ENCODE data around the gene PRKG1.
"Not testable (repeated sequence)": the region's sequence is repeated elsewhere in the genome, so short reads cannot be mapped to it uniquely, and the experiment has no call there.

The PRKG1 gene

GRCh38 chr10:51270936-51271530 lies 196.7 kb downstream of the PRKG1 start:
- DNase-seq (ENCODE audit: low spot score) = no peak

DNA sequence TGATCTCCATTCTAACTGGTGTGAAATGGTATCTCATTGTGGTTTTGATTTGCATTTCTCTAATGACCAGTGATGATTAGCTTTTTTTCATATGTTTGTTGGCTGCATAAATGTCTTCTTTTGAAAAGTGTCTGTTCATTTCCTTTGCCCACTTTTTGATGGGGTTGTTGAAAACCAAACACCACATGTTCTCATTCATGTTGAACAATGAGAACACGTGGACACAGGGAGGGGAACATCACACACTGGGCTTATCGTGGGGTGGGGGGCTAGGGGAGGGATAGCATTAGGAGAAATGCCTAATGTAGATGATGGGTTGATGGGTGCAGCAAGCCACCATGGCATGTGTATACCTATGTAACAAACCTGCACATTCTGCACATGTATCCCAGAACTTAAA lies 197.8 kb downstream of the PRKG1 start:
- DNase-seq (ENCODE audit: low spot score) = not testable (repeated sequence)

DNA sequence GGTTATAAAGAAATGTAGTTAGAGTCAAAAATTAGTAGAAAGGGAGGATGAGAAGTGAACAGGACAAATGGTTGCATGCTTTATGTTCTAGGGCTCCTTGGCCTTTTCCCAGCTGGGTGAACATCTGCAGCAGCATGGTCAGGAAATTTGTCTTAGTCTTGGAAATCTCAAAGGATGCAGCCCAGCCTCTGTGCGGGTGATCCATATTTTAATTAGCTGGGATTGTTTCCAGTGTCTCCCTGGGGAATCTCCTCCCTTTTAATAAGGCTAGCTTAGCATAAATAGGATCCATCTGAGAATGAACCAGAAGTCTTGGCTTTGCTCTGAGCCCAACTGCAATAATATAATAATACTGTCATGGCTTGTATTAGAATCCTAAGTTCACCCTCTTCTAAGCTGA lies 198.3 kb downstream of the PRKG1 start:
- no peak for DNase-seq (ENCODE audit: low spot score)

GRCh38 chr10:51273574-51273973 lies 199.3 kb downstream of the PRKG1 start:
- no peak for DNase-seq (ENCODE audit: low spot score)

- not testable (repeated sequence) for DNase-seq (ENCODE audit: low spot score)
Observed at GRCh38 chr10:51276097-51276496, 201.8 kb downstream of the PRKG1 start.

GRCh38 chr10:51281387-51281786 lies 207.1 kb downstream of the PRKG1 start:
- not testable (repeated sequence) for DNase-seq (ENCODE audit: low spot score)

DNA sequence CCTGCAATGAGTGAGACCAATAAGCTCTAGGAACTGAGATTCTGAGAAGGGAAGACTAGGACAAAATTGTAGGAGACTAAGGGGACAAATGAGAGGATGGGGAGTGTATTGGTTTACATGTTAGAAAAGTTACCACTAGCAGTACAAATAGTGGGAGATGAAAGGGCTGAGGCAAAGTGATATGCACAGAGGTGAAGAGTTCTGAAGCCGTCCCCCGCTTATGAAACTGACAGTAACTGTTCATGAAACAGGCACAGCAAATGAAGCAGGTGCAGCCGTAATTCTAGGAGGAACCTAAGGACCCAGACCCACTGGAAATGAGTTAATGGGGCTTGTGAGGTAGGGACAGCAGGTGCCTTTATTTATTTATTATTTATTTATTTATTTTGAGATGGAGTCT lies 211.3 kb downstream of the PRKG1 start:
- DNase-seq (ENCODE audit: low spot score) = no peak

DNA sequence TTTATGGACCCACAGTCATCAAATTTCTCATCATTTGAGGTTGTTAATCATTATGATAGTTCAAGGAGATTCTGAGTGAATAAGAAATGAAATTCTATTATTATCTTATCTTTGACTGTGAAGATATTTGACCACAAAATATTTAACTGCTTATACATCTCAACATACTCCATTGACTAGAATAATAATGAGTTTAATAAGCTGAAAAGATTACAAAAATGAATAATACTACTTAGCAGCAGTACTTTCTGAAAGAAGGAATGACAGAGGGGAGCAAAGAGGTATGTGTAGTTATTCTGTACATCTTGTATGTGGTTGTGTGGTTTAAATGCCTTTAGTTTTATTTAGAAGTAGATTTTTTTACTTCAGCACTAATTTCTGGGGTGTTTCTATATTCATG lies 214.2 kb downstream of the PRKG1 start:
- DNase-seq (ENCODE audit: low spot score) = no peak

DNA sequence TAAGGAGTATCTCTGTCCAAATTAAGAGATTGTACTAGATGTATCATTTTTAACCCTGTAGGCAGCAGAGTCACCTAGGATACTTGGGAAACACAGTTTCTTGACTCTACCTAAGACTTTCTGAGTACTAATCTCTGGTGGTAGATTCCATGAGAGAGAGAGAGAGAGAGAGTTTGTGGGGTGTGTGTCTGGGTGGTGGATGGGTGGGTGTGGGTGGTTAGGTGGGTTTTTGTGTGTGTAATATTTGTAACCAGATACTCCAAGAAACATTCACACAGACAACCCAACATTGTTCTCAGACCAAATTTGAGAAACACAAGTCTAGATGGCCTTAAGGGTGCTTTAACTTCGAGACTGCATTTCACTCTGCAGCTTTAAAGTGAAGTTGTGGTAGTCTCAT lies 215.2 kb downstream of the PRKG1 start:
- DNase-seq (ENCODE audit: low spot score) = no peak

DNA sequence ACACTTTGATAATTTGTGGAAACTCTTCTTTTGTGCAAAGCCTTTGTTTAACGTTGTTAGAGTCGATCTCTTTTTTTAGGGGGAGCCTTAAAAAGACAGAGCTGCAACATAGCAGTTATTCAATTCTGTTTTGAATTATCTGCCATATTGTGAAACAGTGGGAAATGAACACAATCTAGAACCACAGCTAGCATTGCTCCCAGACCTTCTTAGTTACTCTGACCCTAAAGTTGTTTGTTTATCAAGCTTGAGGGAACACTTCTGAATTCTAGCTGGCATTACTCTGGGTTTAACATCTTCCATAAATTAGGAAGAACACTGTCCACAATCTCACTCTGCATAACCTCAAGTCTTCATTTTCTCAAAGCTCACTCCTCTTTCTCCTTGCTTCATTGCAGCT lies 217.7 kb downstream of the PRKG1 start:
- DNase-seq (ENCODE audit: low spot score) = no peak

DNA sequence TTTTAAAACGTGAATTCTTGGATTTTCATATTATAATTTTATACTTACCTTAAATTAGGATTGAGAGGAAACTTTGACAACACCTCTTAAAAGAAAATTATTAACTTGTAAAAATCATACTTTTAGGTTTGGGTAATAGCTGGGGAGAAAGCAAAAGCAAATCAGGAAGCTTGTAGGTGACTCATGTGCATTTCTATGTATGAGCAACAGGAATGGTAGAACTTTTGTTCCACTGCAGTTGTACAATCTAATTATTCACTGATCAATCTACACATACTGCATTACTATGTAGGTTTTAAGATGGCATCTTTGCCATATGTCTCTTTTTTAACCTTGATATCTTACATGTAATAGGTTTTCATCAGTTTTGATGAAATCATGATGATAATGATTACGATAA lies 223.2 kb downstream of the PRKG1 start:
- DNase-seq (ENCODE audit: low spot score) = peak; percentile 27

- no peak for DNase-seq (ENCODE audit: low spot score)
Observed at GRCh38 chr10:51300617-51301304, 226.5 kb downstream of the PRKG1 start.

DNA sequence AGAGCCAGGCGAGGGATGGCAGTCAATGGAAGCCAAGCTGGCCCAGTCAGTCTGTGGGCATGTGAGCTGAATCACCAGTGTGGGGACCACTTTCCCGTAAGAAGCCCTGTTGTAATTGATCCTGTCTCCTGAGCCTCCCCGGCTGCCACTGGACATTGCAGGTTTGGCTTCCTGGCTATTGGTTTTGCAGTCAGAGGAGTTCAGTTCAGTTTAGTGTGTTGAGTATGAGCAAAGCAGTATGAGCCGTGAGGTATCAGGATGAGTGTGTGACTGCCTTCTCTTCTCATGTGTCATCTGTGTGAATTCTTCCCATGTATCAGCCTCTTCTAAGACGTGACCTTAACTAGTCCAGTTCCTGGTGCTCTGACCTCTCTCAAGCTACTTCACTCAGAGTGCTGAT lies 227.4 kb downstream of the PRKG1 start:
- DNase-seq (ENCODE audit: low spot score) = no peak

DNA sequence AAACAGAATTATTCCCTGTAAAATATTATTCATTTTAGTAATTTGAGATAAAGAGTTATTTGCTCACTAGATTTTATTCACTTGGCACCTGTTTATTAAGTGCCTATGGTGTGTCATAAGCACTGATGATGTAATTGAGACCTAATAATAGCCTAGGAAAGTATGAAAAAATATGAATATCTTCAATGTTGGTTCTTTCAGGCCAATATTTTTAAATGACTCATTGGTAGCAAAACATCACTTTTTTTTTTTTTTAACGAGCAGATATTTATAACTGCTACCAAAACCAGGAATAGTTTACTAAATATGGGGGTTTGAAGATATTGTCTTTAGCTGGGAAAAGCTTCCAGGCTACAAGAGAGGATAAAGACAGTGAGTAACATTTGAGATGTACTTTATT lies 228.0 kb downstream of the PRKG1 start:
- DNase-seq (ENCODE audit: low spot score) = no peak

DNA sequence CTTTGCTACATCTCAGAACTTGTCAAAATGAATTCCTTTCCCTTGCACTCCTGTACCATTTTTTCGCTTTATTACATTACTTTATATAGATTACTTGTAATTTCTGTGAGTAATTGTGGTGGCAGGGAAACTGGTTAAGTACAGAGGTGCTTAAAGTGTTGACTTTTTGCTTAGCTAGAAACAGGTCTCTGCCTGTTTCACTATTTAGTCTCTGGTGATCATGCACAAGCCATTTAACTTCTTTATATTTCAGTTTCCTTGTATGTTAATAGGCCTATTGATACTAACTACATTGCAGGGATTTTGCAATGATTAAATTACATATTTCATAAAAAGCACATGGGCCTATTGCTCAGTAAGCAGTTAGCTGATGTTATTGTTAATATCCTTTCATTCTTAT lies 233.8 kb downstream of the PRKG1 start:
- no peak for DNase-seq (ENCODE audit: low spot score)

- no peak for DNase-seq (ENCODE audit: low spot score)
Observed at GRCh38 chr10:51311228-51311627, 236.9 kb downstream of the PRKG1 start.

- no peak for DNase-seq (ENCODE audit: low spot score)
Observed at GRCh38 chr10:51312817-51313216, 238.5 kb downstream of the PRKG1 start.

GRCh38 chr10:51313251-51313650 lies 239.0 kb downstream of the PRKG1 start:
- no peak for DNase-seq (ENCODE audit: low spot score)

GRCh38 chr10:51313773-51314478 lies 239.6 kb downstream of the PRKG1 start:
- DNase-seq (ENCODE audit: low spot score) = no peak

DNA sequence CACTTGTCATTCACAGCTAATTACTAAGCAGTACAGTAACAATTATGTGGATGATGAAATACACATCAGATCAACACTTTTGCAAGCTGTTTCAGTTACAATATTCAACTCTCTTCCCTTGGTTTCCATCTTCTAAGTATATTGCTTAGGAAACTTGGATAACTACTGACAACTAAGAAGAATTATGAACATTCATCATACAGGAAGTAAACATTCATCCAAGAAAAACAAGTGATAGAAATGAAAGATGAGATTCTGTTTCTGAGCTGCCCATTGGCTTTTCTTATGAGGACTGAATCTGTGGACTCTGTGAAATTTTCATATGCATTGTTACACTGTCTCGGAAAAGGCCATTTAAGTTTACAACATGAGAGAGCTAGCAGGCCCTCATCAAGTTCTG lies 240.2 kb downstream of the PRKG1 start:
- DNase-seq (ENCODE audit: low spot score) = no peak

DNA sequence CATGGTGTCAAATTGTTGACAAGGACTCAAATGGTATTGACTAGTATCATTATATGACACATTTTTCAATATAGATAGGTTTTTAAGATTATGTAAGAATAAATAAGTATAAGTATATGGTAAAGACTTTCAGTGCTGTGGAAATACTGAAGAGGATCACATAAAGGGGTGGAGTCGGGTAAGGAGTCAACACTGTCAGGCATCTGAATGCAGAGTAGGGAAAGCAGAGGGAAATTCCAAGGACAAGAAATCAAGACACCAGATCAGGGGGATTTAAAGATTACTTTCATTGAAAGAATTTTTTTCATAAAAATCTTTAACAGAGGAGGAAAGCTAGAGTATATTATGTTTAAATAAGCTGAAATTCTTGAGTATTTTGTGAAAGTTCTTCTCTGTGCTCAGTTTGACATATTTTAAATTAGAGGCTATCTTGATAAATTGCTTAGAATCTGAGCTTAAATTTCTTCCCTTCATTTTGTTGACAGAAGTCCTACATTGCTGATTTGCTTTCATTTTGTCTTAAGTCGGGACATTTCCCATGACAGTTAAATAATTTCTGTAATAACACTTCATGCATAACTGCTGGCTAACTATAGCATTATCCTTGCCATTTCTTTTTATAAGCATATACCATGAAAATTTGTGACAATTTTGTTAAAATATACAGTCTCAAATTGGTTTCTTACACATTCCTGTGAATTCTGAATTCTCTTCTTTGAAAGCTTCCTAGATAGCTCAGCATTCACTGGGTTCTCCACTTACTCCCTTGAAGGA lies 244.3 kb downstream of the PRKG1 start:
- no peak for DNase-seq (ENCODE audit: low spot score)

GRCh38 chr10:51319173-51319435 lies 244.8 kb downstream of the PRKG1 start:
- DNase-seq (ENCODE audit: low spot score) = no peak

DNA sequence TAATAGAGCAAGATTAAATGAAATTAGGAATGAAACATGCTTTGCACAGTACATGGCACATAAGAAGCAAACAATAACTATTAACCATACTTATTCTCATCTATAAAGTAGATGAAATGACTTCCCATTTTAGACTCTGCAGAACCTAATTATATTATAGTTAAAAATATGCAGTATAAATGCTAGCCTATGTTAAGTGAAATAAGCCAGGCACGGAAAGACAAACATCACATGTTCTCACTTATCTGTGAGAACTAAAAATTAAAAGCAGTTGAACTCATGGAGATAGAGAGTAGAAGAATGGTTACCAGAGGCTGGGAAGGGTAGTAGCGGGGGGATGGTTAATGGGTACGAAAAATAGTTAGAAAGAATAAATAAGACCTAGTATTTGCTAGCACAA lies 247.0 kb downstream of the PRKG1 start:
- no peak for DNase-seq (ENCODE audit: low spot score)
